Lower lobe of right lung (tissue), 2 donors: ENCODE results near the gene DTD1. TPM values are rescaled to one million over a fixed set of nuclear protein-coding genes. Genes with fewer than 3 reads are reported as not detected.
"Not testable (repeated sequence)": the region's sequence is repeated elsewhere in the genome, so short reads cannot be mapped to it uniquely, and the experiment has no call there.

Experiments
- ATAC-seq, 2 donors: fragments of 200-7000 bp; cut with Tn5 transposase; one replicate each; pipeline ENCODE4 v1.9.1; 2020 to 2022; ENCODE audit warnings: mild to moderate bottlenecking in 2 of 2, moderate library complexity in 2 of 2
- DNase-seq: peaks from one replicate; pipeline ENCODE4 v3.0.0-alpha.2; 2020
- H3K27ac ChIP-seq: fragments of 200-600 bp; one replicate; pipeline ENCODE4 v1.8.0; 2022
- H3K27me3 ChIP-seq: fragments of 200-600 bp; one replicate; pipeline ENCODE4 v1.8.0; 2022; ENCODE audit warnings: low read depth
- H3K36me3 ChIP-seq: fragments of 200-600 bp; one replicate; pipeline ENCODE4 v1.8.0; 2022; ENCODE audit warnings: mild to moderate bottlenecking
- H3K4me1 ChIP-seq: fragments of 200-600 bp; one replicate; pipeline ENCODE4 v1.8.0; 2022
- H3K4me3 ChIP-seq: fragments of 200-600 bp; one replicate; pipeline ENCODE4 v1.8.0; 2022; ENCODE audit warnings: mild to moderate bottlenecking
- H3K9me3 ChIP-seq: fragments of 200-600 bp; one replicate; pipeline ENCODE4 v1.8.0; 2022
- CTCF ChIP-seq: fragments of 200-600 bp; IDR thresholded peaks from one replicate; pipeline ENCODE4 v1.8.0; 2022; ENCODE audit warnings: antibody characterized with exemption, mild to moderate bottlenecking
- intact Hi-C: fragments of 100-400 bp; cut with DNase I; formaldehyde crosslinking; loops from one replicate; pipeline ENCODE4 v1.11.0; 2022
- total RNA-seq: library from RNA; stranded (reverse); fragmentation: NEBNext Ultra II Directional; extraction: Animal tissue kit (Norgen Biotek cat#: 25700); gene quantifications from one replicate; pipeline ENCODE4 v1.2.1, GENCODE V29; 2021
- donor health status: DM: no; HTN: yes; CAD: no; lungs with severe emphysema.

Gene DTD1
- total RNA-seq, 1 donor from 2014 or later: 15.7 TPM

GRCh38 chr20:18775633-18776032 is 187.8 kb downstream of the DTD1 start:
- DNase-seq (no peak), ATAC-seq (no peak)
- no peaks in the 10 kb centered on the region for H3K27me3 ChIP-seq
- no peaks in the 10 kb centered on the region for H3K9me3 ChIP-seq
- H3K27ac ChIP-seq: no peak overlapping the region
- TF ChIP-seq CTCF: no peak
- no peaks in the 10 kb centered on the region for H3K4me1 ChIP-seq
- H3K36me3 ChIP-seq: no peaks in the 10 kb centered on the region
- intact Hi-C loops: no loop called here
- no peak overlapping the region for H3K4me3 ChIP-seq

GRCh38 chr20:18778690-18779392 is 191.0 kb downstream of the DTD1 start:
- no peak for DNase-seq
- no peak for ATAC-seq
- intact Hi-C loops: no loop called here
- H3K4me3 ChIP-seq: no peak overlapping the region
- TF ChIP-seq CTCF: no peak
- H3K27me3 ChIP-seq: no peaks in the 10 kb centered on the region
- no peaks in the 10 kb centered on the region for H3K36me3 ChIP-seq
- no peaks in the 10 kb centered on the region for H3K9me3 ChIP-seq
- H3K4me1 ChIP-seq: no peaks in the 10 kb centered on the region
- H3K27ac ChIP-seq: no peak overlapping the region

GRCh38 chr20:18780385-18781130 is 192.7 kb downstream of the DTD1 start:
- intact Hi-C loops: no loop called here
- no peak for TF ChIP-seq CTCF
- Histone ChIP-seq H3K4me1 (no peaks in the 10 kb centered on the region), H3K27ac (no peak overlapping the region), H3K4me3 (no peak overlapping the region), H3K9me3 (no peaks in the 10 kb centered on the region), H3K36me3 (no peaks in the 10 kb centered on the region), H3K27me3 (no peaks in the 10 kb centered on the region)
- no peak for ATAC-seq
- DNase-seq: no peak

GRCh38 chr20:18781509-18781908 is 193.7 kb downstream of the DTD1 start:
- ATAC-seq (no peak), DNase-seq (no peak)
- H3K9me3 ChIP-seq: no peaks in the 10 kb centered on the region
- no peak for TF ChIP-seq CTCF
- intact Hi-C loops: no loop called here
- H3K4me1 ChIP-seq: no peaks in the 10 kb centered on the region
- H3K27me3 ChIP-seq: no peaks in the 10 kb centered on the region
- no peaks in the 10 kb centered on the region for H3K36me3 ChIP-seq
- no peak overlapping the region for H3K27ac ChIP-seq
- no peak overlapping the region for H3K4me3 ChIP-seq

GRCh38 chr20:18783385-18783959 is 195.6 kb downstream of the DTD1 start:
- no peaks in the 10 kb centered on the region for H3K27me3 ChIP-seq
- no peak overlapping the region for H3K4me3 ChIP-seq
- intact Hi-C loops: no loop called here
- ATAC-seq (no peak), DNase-seq (no peak)
- no peaks in the 10 kb centered on the region for H3K4me1 ChIP-seq
- TF ChIP-seq CTCF: no peak
- H3K27ac ChIP-seq: no peak overlapping the region
- no peaks in the 10 kb centered on the region for H3K9me3 ChIP-seq
- no peaks in the 10 kb centered on the region for H3K36me3 ChIP-seq

- ATAC-seq, H3K27me3 ChIP-seq, intact Hi-C loops, H3K4me3 ChIP-seq, H3K9me3 ChIP-seq, H3K4me1 ChIP-seq, H3K36me3 ChIP-seq, H3K27ac ChIP-seq, DNase-seq: not testable (repeated sequence)
These were observed 199.2 kb downstream of the DTD1 start for GRCh38 chr20:18787046-18787445.
